Measurements from ENCODE around the gene AHSA1.

Gene AHSA1

GRCh38 chr14:77509366-77509765 is 51.5 kb downstream of the AHSA1 start:
- no peak for DNase-seq (ENCODE audit: low read depth)

DNA sequence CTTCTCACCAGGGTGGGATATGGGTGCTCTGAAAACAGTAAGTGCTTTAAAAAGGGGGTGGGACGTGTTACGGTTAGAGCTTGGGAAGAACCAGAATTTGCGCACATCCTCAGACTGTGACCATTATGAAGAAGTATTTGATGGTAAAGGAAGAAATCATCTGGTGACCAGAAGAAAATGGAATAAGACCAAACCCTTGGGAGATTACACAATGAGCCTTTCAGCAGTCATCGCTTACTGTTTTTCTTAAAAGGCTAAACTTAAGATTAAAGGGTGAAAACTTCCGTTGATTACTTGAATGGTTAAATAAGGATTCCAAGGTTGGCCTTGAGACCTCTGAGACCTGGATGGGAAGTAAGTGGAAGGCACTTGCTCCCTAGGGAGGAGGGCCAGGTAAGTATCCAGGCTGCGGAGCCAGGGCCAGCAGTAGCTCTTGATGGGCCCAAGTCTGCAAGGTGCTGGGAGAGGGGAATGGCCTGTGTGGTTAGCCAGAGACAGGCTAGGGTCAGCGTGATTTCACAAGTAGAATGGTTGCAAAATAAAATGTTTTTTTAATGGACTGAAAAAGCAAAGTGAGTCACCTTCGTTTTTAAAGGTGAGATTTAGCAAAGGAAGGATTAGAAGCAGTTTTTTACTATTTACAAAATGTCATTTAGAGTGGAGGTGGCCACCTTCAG is 53.7 kb downstream of the AHSA1 start:
- no peak for DNase-seq (ENCODE audit: low read depth)

DNA sequence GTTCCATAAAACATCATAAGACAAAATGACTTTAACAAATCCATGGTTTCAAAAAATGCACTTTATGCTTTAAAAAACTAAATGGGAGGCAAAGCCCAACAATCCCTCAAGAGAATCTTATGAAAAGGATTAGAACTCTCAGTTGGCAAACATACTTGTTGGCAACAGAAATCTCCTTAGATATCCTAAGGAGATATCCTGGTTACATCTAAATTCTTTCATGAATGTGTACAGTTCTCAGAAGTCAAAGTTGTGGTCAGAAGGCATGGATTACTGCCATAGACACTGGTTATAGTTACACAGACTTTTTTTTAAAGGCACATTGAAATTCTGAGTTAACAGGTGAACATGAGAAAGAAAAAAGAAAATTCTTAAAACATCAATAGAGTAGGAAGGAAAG is 58.2 kb downstream of the AHSA1 start:
- no peak for DNase-seq (ENCODE audit: low read depth)
